Measurements from ENCODE around the gene HOXB4. TPM values are rescaled to one million over a fixed set of nuclear protein-coding genes. Genes with fewer than 3 reads are reported as not detected.

HOXB4 gene
- total RNA-seq = 0.79 TPM
- long read RNA-seq = 0 reads

- peak; percentile 52 for ATAC-seq
- intact Hi-C loops (cut with micrococcal nuclease) = no loop called here
These were observed at the start of gene HOXB4 for GRCh38 chr17:48577946-48578615. Gene HOXB4 (minus strand): TSS chr17:48578350. CDS start chr17:48578319, 31 bp downstream.

GRCh38 chr17:48627118-48627597 is 49.0 kb upstream of the HOXB4 start:
- DNase-seq (no peak), ATAC-seq (no peak)
- intact Hi-C loops (cut with micrococcal nuclease) = no loop called here

More at GRCh38 chr17:48577946-48578615, at the start of gene HOXB4:
- peak; percentile 74 for DNase-seq

GRCh38 chr17:48626245-48627117 is 48.3 kb upstream of the HOXB4 start, which contains the start of gene HOXB9:
Gene HOXB9 (minus strand): TSS chr17:48626358. CDS start chr17:48626269, 89 bp downstream.
- DNase-seq (no peak), ATAC-seq (no peak)
- intact Hi-C loops (cut with micrococcal nuclease) = no loop called here

GRCh38 chr17:48625495-48626244 is 47.5 kb upstream of the HOXB4 start:
- intact Hi-C loops (cut with micrococcal nuclease) = no loop called here
- ATAC-seq (peak; percentile 44), DNase-seq (no peak)

- DNase-seq = no peak
- peak; percentile 32 for ATAC-seq
- intact Hi-C loops (cut with micrococcal nuclease) = no loop called here
These were observed 46.7 kb upstream of the HOXB4 start for GRCh38 chr17:48624544-48625494.

GRCh38 chr17:48624118-48624517 is 46.0 kb upstream of the HOXB4 start:
- ATAC-seq (no peak), DNase-seq (no peak)
- intact Hi-C loops (cut with micrococcal nuclease) = no loop called here

GRCh38 chr17:48623583-48623982 is 45.4 kb upstream of the HOXB4 start:
- DNase-seq = no peak
- ATAC-seq = no peak

GRCh38 chr17:48622857-48623256 is 44.7 kb upstream of the HOXB4 start:
- ATAC-seq (no peak), DNase-seq (no peak)
- intact Hi-C loops (cut with micrococcal nuclease) = no loop called here

More at GRCh38 chr17:48623583-48623982, 45.4 kb upstream of the HOXB4 start:
- intact Hi-C loops (cut with micrococcal nuclease) = no loop called here

- intact Hi-C loops (cut with micrococcal nuclease) = no loop called here
- ATAC-seq = no peak
- DNase-seq = no peak
These were observed 43.6 kb upstream of the HOXB4 start for GRCh38 chr17:48621410-48622392.

GRCh38 chr17:48620461-48621139 is 42.5 kb upstream of the HOXB4 start:
- DNase-seq (no peak), ATAC-seq (no peak)
- intact Hi-C loops (cut with micrococcal nuclease) = no loop called here

- ATAC-seq = no peak
- no peak for DNase-seq
- intact Hi-C loops (cut with micrococcal nuclease) = no loop called here
These were observed 41.8 kb upstream of the HOXB4 start for GRCh38 chr17:48619826-48620449.

- peak; percentile 89 for DNase-seq
- peak; percentile 94 for ATAC-seq
- intact Hi-C loops (cut with micrococcal nuclease) = no loop called here
These were observed 40.2 kb upstream of the HOXB4 start for GRCh38 chr17:48618256-48618896.

GRCh38 chr17:48617471-48618255 is 39.5 kb upstream of the HOXB4 start:
- no peak for DNase-seq
- intact Hi-C loops (cut with micrococcal nuclease) = no loop called here
- ATAC-seq = no peak

- intact Hi-C loops (cut with micrococcal nuclease) = no loop called here
- DNase-seq = no peak
- no peak for ATAC-seq
These were observed 38.7 kb upstream of the HOXB4 start for GRCh38 chr17:48616717-48617470.

All from left ventricle myocardium superior (tissue), 1 donor.